ENCODE data around the gene RPL37A. TPM values are rescaled to one million over a fixed set of nuclear protein-coding genes. Genes with fewer than 3 reads are reported as not detected.

RPL37A gene
- total RNA-seq, 1 donor from 2014 or later: 2,461 TPM

- TF ChIP-seq CTCF (IDR thresholded peaks at IDR 0.05; ENCODE audit: insufficient read depth, low read length, severe bottlenecking): no peak
- H3K4me3 ChIP-seq (ENCODE audit: low read depth, low read length): no peak overlapping the region
- no peak for FAIRE-seq
- H3K27me3 ChIP-seq (ENCODE audit: control insufficient read depth, insufficient read depth, low read length): no peaks in the 10 kb centered on the region
- peak; percentile 87 for DNase-seq (ENCODE audit: low read depth)
- H3K36me3 ChIP-seq (ENCODE audit: control insufficient read depth, insufficient read depth, low read length): no peaks in the 10 kb centered on the region
Observed at GRCh38 chr2:216551234-216552068, 52.8 kb downstream of the RPL37A start.

GRCh38 chr2:216553093-216553478, 54.4 kb downstream of the RPL37A start:
- Histone ChIP-seq H3K4me3 (ENCODE audit: low read depth, low read length) (no peak overlapping the region), H3K36me3 (ENCODE audit: control insufficient read depth, insufficient read depth, low read length) (no peaks in the 10 kb centered on the region), H3K27me3 (ENCODE audit: control insufficient read depth, insufficient read depth, low read length) (no peaks in the 10 kb centered on the region)
- DNase-seq (ENCODE audit: low read depth) (peak; percentile 60), FAIRE-seq (no peak)
- TF ChIP-seq CTCF (IDR thresholded peaks at IDR 0.05; ENCODE audit: insufficient read depth, low read length, severe bottlenecking): no peak

Other genes starting within 250 kb of the RPL37A start
- gene MARCHF4, start 126.4 kb upstream of the RPL37A start, total RNA-seq: not detected in 2 replicates
- 7.4 and 9.9 TPM in 2 replicates for gene SMARCAL1, start 86.4 kb upstream of the RPL37A start, total RNA-seq
- 41.1 and 329 TPM in 2 replicates for gene IGFBP2, start 134.6 kb downstream of the RPL37A start, total RNA-seq
- gene IGFBP5, start 196.7 kb downstream of the RPL37A start, total RNA-seq: 0.51 and 9.2 TPM in 2 replicates